GM19372 (cell line): Measurements from ENCODE around the gene PCDH1.

Experiments used
- ATAC-seq: cut with Tn5 transposase; IDR thresholded peaks from one replicate; pipeline ENCODE4 v1.9.1; 2021; ENCODE audit warnings: mild to moderate bottlenecking, low read depth, moderate library complexity; ENCODE audit not compliant: unreplicated experiment

Gene PCDH1

GRCh38 chr5:141875022-141875740 is 3.0 kb downstream of the PCDH1 start:
- ATAC-seq = no peak

GRCh38 chr5:141874262-141874964 is 3.8 kb downstream of the PCDH1 start:
- no peak for ATAC-seq

- ATAC-seq = no peak
Measured at GRCh38 chr5:141873933-141874261, 4.3 kb downstream of the PCDH1 start.

- ATAC-seq = no peak
Measured at GRCh38 chr5:141872496-141873356, 5.5 kb downstream of the PCDH1 start.

- no peak for ATAC-seq
Measured at GRCh38 chr5:141871870-141872269, 6.3 kb downstream of the PCDH1 start.

GRCh38 chr5:141870871-141871270 is 7.3 kb downstream of the PCDH1 start:
- ATAC-seq = no peak

GRCh38 chr5:141870228-141870627 is 8.0 kb downstream of the PCDH1 start:
- no peak for ATAC-seq

- no peak for ATAC-seq
Measured at GRCh38 chr5:141869514-141869913, 8.7 kb downstream of the PCDH1 start.

GRCh38 chr5:141869040-141869439 is 9.2 kb downstream of the PCDH1 start:
- no peak for ATAC-seq

GRCh38 chr5:141868541-141868940 is 9.7 kb downstream of the PCDH1 start:
- no peak for ATAC-seq

- no peak for ATAC-seq
Measured at GRCh38 chr5:141867651-141868050, 10.6 kb downstream of the PCDH1 start.

- ATAC-seq = no peak
Measured at GRCh38 chr5:141867139-141867538, 11.1 kb downstream of the PCDH1 start.

GRCh38 chr5:141866096-141866495 is 12.1 kb downstream of the PCDH1 start:
- no peak for ATAC-seq

GRCh38 chr5:141865406-141865805 is 12.8 kb downstream of the PCDH1 start:
- no peak for ATAC-seq

GRCh38 chr5:141864371-141865370 is 13.5 kb downstream of the PCDH1 start:
- no peak for ATAC-seq

GRCh38 chr5:141863569-141864178 is 14.5 kb downstream of the PCDH1 start:
- ATAC-seq = no peak

- ATAC-seq = no peak
Measured at GRCh38 chr5:141862936-141863543, 15.2 kb downstream of the PCDH1 start.

GRCh38 chr5:141861194-141861593 is 17.0 kb downstream of the PCDH1 start:
- no peak for ATAC-seq

GRCh38 chr5:141858079-141858765 is 20.0 kb downstream of the PCDH1 start:
- ATAC-seq = no peak
